HCT116 (cell line): Measurements from ENCODE around the gene COA8. TPM values are rescaled to one million over a fixed set of nuclear protein-coding genes. Genes with fewer than 3 reads are reported as not detected.

Experiments used
- ATAC-seq: fragments of 200-7000 bp; cut with Tn5 transposase; 2 replicates; pipeline ENCODE4 v1.9.1; 2020; ENCODE audit warnings: mild to moderate bottlenecking, moderate library complexity
- Bru-seq: library from RNA; stranded (reverse); fragments of 400-500 nt; gene quantifications from one replicate; lab custom pipeline; 2021; lab: Mats Ljungman, UMichigan
- BruChase-seq, 2 experiments: library from RNA; stranded (reverse); fragments of 400-500 nt; gene quantifications; one replicate each; lab custom pipeline; 2021; lab: Mats Ljungman, UMichigan
- BruUV-seq: library from RNA; stranded (reverse); fragments of 400-500 nt; replicated peaks from 2 replicates; lab custom pipeline; 2021; lab: Mats Ljungman, UMichigan
- CTCF ChIA-PET: fragments of 300-600 bp; sonication (Branson Sonifier 250); formaldehyde crosslinking; loops from one replicate; lab custom pipeline; 2021; ENCODE audit warnings: antibody characterized with exemption; lab: Charles Lee
- POLR2A ChIA-PET: fragments of 300-600, 350-600 bp; sonication (Branson Sonifier 250); formaldehyde crosslinking; loops from one replicate; lab custom pipeline; 2021; ENCODE audit warnings: antibody characterized with exemption; lab: Charles Lee
- RAD21 ChIA-PET, 2 experiments: fragments of 300-600 bp; sonication (Branson Sonifier 250); formaldehyde crosslinking; loops; one replicate each; lab custom pipeline; 2023; ENCODE audit warnings: low total read pairs in 2 of 2; ENCODE audit not compliant: uncharacterized antibody in 2 of 2, unreplicated experiment in 2 of 2, low non-redundant PET in 1 of 2; lab: Charles Lee
- DNase-seq: peaks from one replicate; pipeline ENCODE4 v3.0.0-alpha.2; 2010; ENCODE audit warnings: low read depth, low spot score
- H2AFZ ChIP-seq: fragments of 200-600 bp; shearing (Covaris generic), sonication (generic); 2 replicates; pipeline ENCODE4 v1.6.1; 2017; ENCODE audit warnings: low read depth, mixed run types, mixed read lengths, antibody characterized with exemption, low read length; ENCODE audit not compliant: poor library complexity, severe bottlenecking
- H3K27ac ChIP-seq: 2 replicates; pipeline ENCODE4 v1.5.1; 2012; ENCODE audit warnings: low read depth, low read length
- H3K27me3 ChIP-seq: fragments of 200-600 bp; sonication (generic); 2 replicates; pipeline ENCODE4 v1.6.1; 2016; ENCODE audit warnings: mixed run types, low read length, mixed read lengths; ENCODE audit not compliant: insufficient read depth
- H3K36me3 ChIP-seq, 2 experiments: fragments of 200-500 bp in 1 of 2; fragments of 200-600 bp in 1 of 2; sonication (Bioruptor generic) in 1 of 2; sonication (generic) in 1 of 2; 2 replicates each; pipeline versions ENCODE4 v1.5.1 to v1.6.1; 2014 to 2016; ENCODE audit warnings: low read length in 2 of 2, inconsistent platforms in 1 of 2, mixed read lengths in 1 of 2, mixed run types in 1 of 2; ENCODE audit not compliant: insufficient read depth in 2 of 2, control insufficient read depth in 1 of 2
- H3K4me1 ChIP-seq, 2 experiments: fragments of 200-600 bp in 1 of 2; sonication (generic) in 1 of 2; 2 replicates each; pipeline versions ENCODE4 v1.5.1 to v1.6.1; 2012 to 2017; ENCODE audit warnings: low read length in 2 of 2, inconsistent platforms in 1 of 2, mild to moderate bottlenecking in 1 of 2, mixed read lengths in 1 of 2, mixed run types in 1 of 2, moderate library complexity in 1 of 2; ENCODE audit not compliant: insufficient read depth in 2 of 2, control insufficient read depth in 1 of 2
- H3K4me2 ChIP-seq: fragments of 200-600 bp; sonication (generic); 2 replicates; pipeline ENCODE4 v1.6.1; 2017; ENCODE audit warnings: mixed run types, low read length, mixed read lengths
- H3K4me3 ChIP-seq, 2 experiments: fragments of 200-600 bp in 1 of 2; sonication (generic) in 1 of 2; replicated peaks in 1 of 2; 2 replicates each; pipeline ENCODE4 v1.5.1; 2011 to 2016; ENCODE audit warnings: low read length in 2 of 2, control low read depth in 1 of 2, low read depth in 1 of 2, mild to moderate bottlenecking in 1 of 2, mixed read lengths in 1 of 2, mixed run types in 1 of 2
- H3K79me2 ChIP-seq: fragments of 200-600 bp; sonication (generic); 2 replicates; pipeline ENCODE4 v1.6.1; 2017; ENCODE audit warnings: mild to moderate bottlenecking, mixed run types, low read length, moderate library complexity, mixed read lengths; ENCODE audit not compliant: insufficient read depth
- H3K9ac ChIP-seq: fragments of 200-600 bp; sonication (generic); 2 replicates; pipeline ENCODE4 v1.6.1; 2016; ENCODE audit warnings: low read length, mixed read lengths
- H3K9me2 ChIP-seq: fragments of 200-600 bp; sonication (generic), shearing (Covaris generic); 2 replicates; pipeline ENCODE4 v1.6.1; 2017; ENCODE audit warnings: mixed run types, mild to moderate bottlenecking, moderate library complexity; ENCODE audit not compliant: insufficient read depth
- H3K9me3 ChIP-seq, 2 experiments: fragments of 200-500 bp in 1 of 2; fragments of 200-600 bp in 1 of 2; sonication (Bioruptor generic) in 1 of 2; sonication (generic) in 1 of 2; 2 replicates each; pipeline ENCODE4 v1.6.1; 2014 to 2017; ENCODE audit warnings: low read length in 2 of 2, mixed read lengths in 2 of 2, inconsistent platforms in 1 of 2, low read depth in 1 of 2, mild to moderate bottlenecking in 1 of 2, mixed run types in 1 of 2, moderate library complexity in 1 of 2; ENCODE audit not compliant: control insufficient read depth in 1 of 2, insufficient read depth in 1 of 2
- H4K20me1 ChIP-seq: fragments of 200-600 bp; sonication (generic), shearing (Covaris generic); 2 replicates; pipeline ENCODE4 v1.6.1; 2017; ENCODE audit warnings: mixed run types, mild to moderate bottlenecking, moderate library complexity; ENCODE audit not compliant: insufficient read depth
- CBX3 ChIP-seq: IDR thresholded peaks from 2 replicates; pipeline ENCODE4 v1.6.1; 2012; ENCODE audit warnings: low read depth
- CEBPB ChIP-seq: IDR thresholded peaks from 2 replicates; pipeline ENCODE4 v1.6.1; 2012; ENCODE audit warnings: low read depth
- EGR1 ChIP-seq: IDR thresholded peaks from 2 replicates; pipeline ENCODE4 v1.6.1; 2012; ENCODE audit warnings: low read depth
- ELF1 ChIP-seq: IDR thresholded peaks from 2 replicates; pipeline ENCODE4 v1.6.1; 2012; ENCODE audit warnings: low read depth, borderline replicate concordance
- EZH2 ChIP-seq: fragments of 200-600 bp; sonication (generic); IDR thresholded peaks from 2 replicates; pipeline ENCODE4 v1.6.1; 2017; ENCODE audit warnings: antibody characterized with exemption, mixed run types
- EZH2phosphoT487 ChIP-seq: fragments of 200-600 bp; IDR thresholded peaks from 2 replicates; pipeline ENCODE4 v1.6.1; 2018; ENCODE audit warnings: antibody characterized with exemption, borderline replicate concordance
- FOSL1 ChIP-seq: IDR thresholded peaks from 2 replicates; pipeline ENCODE4 v1.6.1; 2012; ENCODE audit warnings: low read depth
- JUND ChIP-seq: IDR thresholded peaks from 2 replicates; pipeline ENCODE4 v1.6.1; 2012
- POLR2A ChIP-seq: IDR thresholded peaks from 2 replicates; pipeline ENCODE4 v1.7.0; 2011; ENCODE audit warnings: borderline replicate concordance; ENCODE audit not compliant: insufficient read depth, insufficient read length; ENCODE audit errors: extremely low read depth
- POLR2AphosphoS5 ChIP-seq: IDR thresholded peaks from 2 replicates; pipeline ENCODE4 v1.6.1; 2011; ENCODE audit warnings: mild to moderate bottlenecking, low read depth, low read length, moderate library complexity
- SIN3A ChIP-seq: IDR thresholded peaks from 2 replicates; pipeline ENCODE4 v1.6.1; 2012; ENCODE audit warnings: low read depth
- SP1 ChIP-seq: IDR thresholded peaks from 2 replicates; pipeline ENCODE4 v1.6.1; 2012; ENCODE audit warnings: low read depth
- SRF ChIP-seq: IDR thresholded peaks from 2 replicates; pipeline ENCODE4 v1.6.1; 2012; ENCODE audit warnings: low read depth
- TCF7L2 ChIP-seq: IDR thresholded peaks from 2 replicates; pipeline ENCODE4 v1.7.0; 2011; ENCODE audit warnings: borderline replicate concordance, inconsistent platforms; ENCODE audit not compliant: insufficient read depth, insufficient read length; ENCODE audit errors: extremely low read depth
- YY1 ChIP-seq: IDR thresholded peaks from 2 replicates; pipeline ENCODE4 v1.6.1; 2011; ENCODE audit warnings: low read length, low read depth, moderate library complexity, mild to moderate bottlenecking; ENCODE audit not compliant: insufficient replicate concordance; ENCODE audit errors: extremely low read depth
- ZFX ChIP-seq: fragments of 450-650 bp; IDR thresholded peaks from 2 replicates; pipeline ENCODE4 v1.6.1; 2017
- ZNF274 ChIP-seq: fragments of 200-500 bp; sonication (Bioruptor generic); IDR thresholded peaks from 2 replicates; pipeline ENCODE4 v1.6.1; 2014; ENCODE audit warnings: mild to moderate bottlenecking, low read depth, low read length, inconsistent platforms
- intact Hi-C: fragments of 100-400 bp; cut with micrococcal nuclease; formaldehyde crosslinking; loops from 2 replicates; pipeline ENCODE4 v1.10.0; 2022
- long read RNA-seq: library from polyadenylated mRNA; unstranded; transcript quantifications from one replicate; pipeline ENCODE4 v2.0.0, GENCODE V29; 2021; ENCODE audit not compliant: unreplicated experiment
- polyA plus RNA-seq: library from polyadenylated mRNA; unstranded; fragments of >200 nt; gene quantifications from 2 replicates; pipeline ENCODE4 v1.2.1, GENCODE V29; 2012; ENCODE audit warnings: missing spikeins
- total RNA-seq: library from RNA; stranded (reverse); gene quantifications from one replicate; pipeline ENCODE4 v1.2.1, GENCODE V29; 2021; ENCODE audit not compliant: unreplicated experiment
- TF ChIP-seq, protein P1 (sequence below): IDR thresholded peaks from 2 replicates; pipeline ENCODE4 v1.6.1; 2011; ENCODE audit warnings: mild to moderate bottlenecking, low read length, moderate library complexity; ENCODE audit not compliant: insufficient replicate concordance; ENCODE audit errors: extremely low read depth
- TF ChIP-seq, protein P2 (sequence below): IDR thresholded peaks from 2 replicates; pipeline ENCODE4 v1.6.1; 2012
- TF ChIP-seq, protein P3 (sequence below): IDR thresholded peaks from 2 replicates; pipeline ENCODE4 v1.6.1; 2012
- TF ChIP-seq, protein P4 (sequence below), 3 experiments: fragments of 200-600 bp in 1 of 3; sonication (generic) in 1 of 3; IDR thresholded peaks in 2 of 3; conservative IDR thresholded peaks in 1 of 3; 2 replicates each; pipeline ENCODE4 v1.5.1; 2012 to 2017; ENCODE audit warnings: low read depth in 2 of 3, low read length in 2 of 3, antibody characterized with exemption in 1 of 3, borderline replicate concordance in 1 of 3, control low read depth in 1 of 3, mild to moderate bottlenecking in 1 of 3, mixed read lengths in 1 of 3, mixed run types in 1 of 3, moderate library complexity in 1 of 3; ENCODE audit not compliant: insufficient read depth in 1 of 3

COA8 gene
- 29.4 TPM for total RNA-seq
- polyA plus RNA-seq: 15.6 and 18.0 TPM in 2 replicates
- Bru-seq, nascent RNA: percentile 77 among the genes with signal in this experiment
- BruChase-seq, experiment 1, labeled RNA remaining after a 6-hour chase: percentile 87 among the genes with signal in this experiment
- percentile 82 among the genes with signal in this experiment for BruChase-seq, experiment 2, labeled RNA remaining after a 2-hour chase
- long read RNA-seq, transcript APOPT1-201 (5 exons, 2,523 nt): major isoform, 17 of 31 reads
- long read RNA-seq, partial matches to known transcripts: 1 of 31 reads
- long read RNA-seq, other reads (novel, unspliced or antisense): 9 of 31 reads

- H3K4me1 ChIP-seq: peaks cover 11 to 18% of the 10 kb centered on the region in 2 experiments
- H3K9me2 ChIP-seq: no peaks in the 10 kb centered on the region
- no peaks in the 10 kb centered on the region for H3K27me3 ChIP-seq
- BruUV-seq: no TSS peak
- peak; percentile 78 for ATAC-seq
- peaks cover 83% of the 10 kb centered on the region for H3K79me2 ChIP-seq
- ChIA-PET POLR2A (interaction anchor here (2.0 kb wide), 1 partner anchor 11 kb away, joined by 5 read pairs; no protein-coding TSS in a partner anchor), CTCF (interaction anchor here (1.4 kb wide), 1 partner anchor 44 kb away, joined by 4 read pairs; no protein-coding TSS in a partner anchor), RAD21 (no interaction called here)
- no peak within 1 kb of the TSS for H2AFZ ChIP-seq
- H3K36me3 ChIP-seq: peaks cover 13 to 27% of the 10 kb centered on the region in 2 experiments; a peak in 3 of 4 replicates
- peak within 1 kb of the TSS; percentile 79 to 99 for H3K4me3 ChIP-seq
- intact Hi-C loops: no loop called here
- H3K27ac ChIP-seq: peak within 1 kb of the TSS; percentile 99
- DNase-seq: peak; percentile 76
- H4K20me1 ChIP-seq: peaks cover 10% of the 10 kb centered on the region; the same call in 1 of the 2 replicates
- H3K9me3 ChIP-seq: no peaks in the 10 kb centered on the region
- H3K9ac ChIP-seq: peak within 1 kb of the TSS; percentile 78
- peak within 1 kb of the TSS; percentile 75 for H3K4me2 ChIP-seq
- no peak for TF ChIP-seq ZNF274
- TF ChIP-seq, protein P1, sequence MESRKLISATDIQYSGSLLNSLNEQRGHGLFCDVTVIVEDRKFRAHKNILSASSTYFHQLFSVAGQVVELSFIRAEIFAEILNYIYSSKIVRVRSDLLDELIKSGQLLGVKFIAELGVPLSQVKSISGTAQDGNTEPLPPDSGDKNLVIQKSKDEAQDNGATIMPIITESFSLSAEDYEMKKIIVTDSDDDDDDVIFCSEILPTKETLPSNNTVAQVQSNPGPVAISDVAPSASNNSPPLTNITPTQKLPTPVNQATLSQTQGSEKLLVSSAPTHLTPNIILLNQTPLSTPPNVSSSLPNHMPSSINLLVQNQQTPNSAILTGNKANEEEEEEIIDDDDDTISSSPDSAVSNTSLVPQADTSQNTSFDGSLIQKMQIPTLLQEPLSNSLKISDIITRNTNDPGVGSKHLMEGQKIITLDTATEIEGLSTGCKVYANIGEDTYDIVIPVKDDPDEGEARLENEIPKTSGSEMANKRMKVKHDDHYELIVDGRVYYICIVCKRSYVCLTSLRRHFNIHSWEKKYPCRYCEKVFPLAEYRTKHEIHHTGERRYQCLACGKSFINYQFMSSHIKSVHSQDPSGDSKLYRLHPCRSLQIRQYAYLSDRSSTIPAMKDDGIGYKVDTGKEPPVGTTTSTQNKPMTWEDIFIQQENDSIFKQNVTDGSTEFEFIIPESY: no peak
- TF ChIP-seq EZH2phosphoT487: no peak
- TF ChIP-seq EGR1: peak; percentile 71; the same call in 1 of the 2 replicates
- no peak for TF ChIP-seq FOSL1
- TF ChIP-seq ZFX: peak; percentile 88
- peak; percentile 63 for TF ChIP-seq POLR2AphosphoS5
- TF ChIP-seq, protein P2, sequence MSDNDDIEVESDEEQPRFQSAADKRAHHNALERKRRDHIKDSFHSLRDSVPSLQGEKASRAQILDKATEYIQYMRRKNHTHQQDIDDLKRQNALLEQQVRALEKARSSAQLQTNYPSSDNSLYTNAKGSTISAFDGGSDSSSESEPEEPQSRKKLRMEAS: peak; percentile 57
- TF ChIP-seq, protein P3, sequence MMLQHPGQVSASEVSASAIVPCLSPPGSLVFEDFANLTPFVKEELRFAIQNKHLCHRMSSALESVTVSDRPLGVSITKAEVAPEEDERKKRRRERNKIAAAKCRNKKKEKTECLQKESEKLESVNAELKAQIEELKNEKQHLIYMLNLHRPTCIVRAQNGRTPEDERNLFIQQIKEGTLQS: no peak
- no peak; the same call in 1 of the 2 replicates for TF ChIP-seq SRF
- peak; percentile 51 for TF ChIP-seq ELF1
- TF ChIP-seq SP1: peak; percentile 85
- TF ChIP-seq CBX3: no peak
- peak; percentile 24 for TF ChIP-seq TCF7L2
- peak; percentile 57 for TF ChIP-seq YY1
- TF ChIP-seq CEBPB: no peak
- TF ChIP-seq JUND: no peak
- no peak for TF ChIP-seq EZH2
- peak; percentile 60 for TF ChIP-seq POLR2A
- TF ChIP-seq SIN3A: peak; percentile 11; the same call in 1 of the 2 replicates
- TF ChIP-seq, protein P4, sequence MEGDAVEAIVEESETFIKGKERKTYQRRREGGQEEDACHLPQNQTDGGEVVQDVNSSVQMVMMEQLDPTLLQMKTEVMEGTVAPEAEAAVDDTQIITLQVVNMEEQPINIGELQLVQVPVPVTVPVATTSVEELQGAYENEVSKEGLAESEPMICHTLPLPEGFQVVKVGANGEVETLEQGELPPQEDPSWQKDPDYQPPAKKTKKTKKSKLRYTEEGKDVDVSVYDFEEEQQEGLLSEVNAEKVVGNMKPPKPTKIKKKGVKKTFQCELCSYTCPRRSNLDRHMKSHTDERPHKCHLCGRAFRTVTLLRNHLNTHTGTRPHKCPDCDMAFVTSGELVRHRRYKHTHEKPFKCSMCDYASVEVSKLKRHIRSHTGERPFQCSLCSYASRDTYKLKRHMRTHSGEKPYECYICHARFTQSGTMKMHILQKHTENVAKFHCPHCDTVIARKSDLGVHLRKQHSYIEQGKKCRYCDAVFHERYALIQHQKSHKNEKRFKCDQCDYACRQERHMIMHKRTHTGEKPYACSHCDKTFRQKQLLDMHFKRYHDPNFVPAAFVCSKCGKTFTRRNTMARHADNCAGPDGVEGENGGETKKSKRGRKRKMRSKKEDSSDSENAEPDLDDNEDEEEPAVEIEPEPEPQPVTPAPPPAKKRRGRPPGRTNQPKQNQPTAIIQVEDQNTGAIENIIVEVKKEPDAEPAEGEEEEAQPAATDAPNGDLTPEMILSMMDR (IDR thresholded peaks at IDR 0.05 in 2 of 3, conservative IDR thresholded peaks at IDR 0.05 in 1 of 3; ENCODE audit: borderline replicate concordance in 1 of 3, insufficient read depth in 1 of 3, low read depth in 2 of 3, low read length in 2 of 3): no peak
These were observed at the start of gene COA8, which contains the start of gene BAG5 for GRCh38 chr14:103562429-103563225. COA8 (plus strand) TSS chr14:103562960; CDS start chr14:103563002, 42 bp downstream. BAG5 (minus strand) TSS chr14:103562657; CDS start chr14:103561164, 1,493 bp downstream.
